ENCODE results near the gene SLC6A12.

Gene SLC6A12

DNA sequence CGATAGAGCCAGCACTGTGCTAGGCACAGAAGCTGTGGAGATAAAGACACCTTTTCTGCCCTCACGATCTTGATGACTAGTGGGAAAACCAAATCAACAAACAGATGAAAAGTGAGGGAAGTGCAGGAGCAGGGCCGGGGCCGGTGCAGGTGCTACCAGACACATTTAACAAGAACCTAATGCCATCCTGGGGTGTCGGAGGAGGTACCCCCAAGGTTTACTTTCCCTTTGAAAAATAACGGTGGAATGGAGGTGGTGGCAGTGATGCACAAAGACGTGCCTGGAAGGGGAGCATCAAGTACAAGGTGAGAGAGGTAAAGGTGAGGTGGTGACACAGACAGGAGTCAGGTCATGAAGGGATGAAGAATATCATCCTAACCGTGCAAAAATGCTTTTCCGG is 26.6 kb upstream of the SLC6A12 start:
- H3K9ac ChIP-seq (ENCODE audit: low read length) = no peak overlapping the region
- H3K4me3 ChIP-seq (ENCODE audit: low read depth, low read length, poor library complexity, severe bottlenecking) = no peak overlapping the region
- TF ChIP-seq, protein P1, sequence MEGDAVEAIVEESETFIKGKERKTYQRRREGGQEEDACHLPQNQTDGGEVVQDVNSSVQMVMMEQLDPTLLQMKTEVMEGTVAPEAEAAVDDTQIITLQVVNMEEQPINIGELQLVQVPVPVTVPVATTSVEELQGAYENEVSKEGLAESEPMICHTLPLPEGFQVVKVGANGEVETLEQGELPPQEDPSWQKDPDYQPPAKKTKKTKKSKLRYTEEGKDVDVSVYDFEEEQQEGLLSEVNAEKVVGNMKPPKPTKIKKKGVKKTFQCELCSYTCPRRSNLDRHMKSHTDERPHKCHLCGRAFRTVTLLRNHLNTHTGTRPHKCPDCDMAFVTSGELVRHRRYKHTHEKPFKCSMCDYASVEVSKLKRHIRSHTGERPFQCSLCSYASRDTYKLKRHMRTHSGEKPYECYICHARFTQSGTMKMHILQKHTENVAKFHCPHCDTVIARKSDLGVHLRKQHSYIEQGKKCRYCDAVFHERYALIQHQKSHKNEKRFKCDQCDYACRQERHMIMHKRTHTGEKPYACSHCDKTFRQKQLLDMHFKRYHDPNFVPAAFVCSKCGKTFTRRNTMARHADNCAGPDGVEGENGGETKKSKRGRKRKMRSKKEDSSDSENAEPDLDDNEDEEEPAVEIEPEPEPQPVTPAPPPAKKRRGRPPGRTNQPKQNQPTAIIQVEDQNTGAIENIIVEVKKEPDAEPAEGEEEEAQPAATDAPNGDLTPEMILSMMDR (IDR thresholded peaks at IDR 0.05; ENCODE audit: low read length) = no peak
- no peak for TF ChIP-seq EZH2 (IDR thresholded peaks at IDR 0.05; ENCODE audit: borderline replicate concordance, low read length)
- no peaks in the 10 kb centered on the region for H3K36me3 ChIP-seq (ENCODE audit: insufficient read depth, low read length)
- H3K27ac ChIP-seq (ENCODE audit: low read depth, low read length, poor library complexity, severe bottlenecking) = no peak overlapping the region
- no peaks in the 10 kb centered on the region for H3K4me1 ChIP-seq (ENCODE audit: insufficient read depth, low read length, severe bottlenecking)
- peaks cover 8% of the 10 kb centered on the region; the same call in 1 of the 2 replicates for H3K27me3 ChIP-seq (ENCODE audit: insufficient read depth, low read length)
- H3K9me3 ChIP-seq (ENCODE audit: low read length) = peaks cover 6% of the 10 kb centered on the region; the same call in 1 of the 2 replicates
- no peaks in the 10 kb centered on the region for H4K20me1 ChIP-seq (ENCODE audit: insufficient read depth, low read length)
- H3K4me2 ChIP-seq (ENCODE audit: low read length) = no peak overlapping the region
- no peaks in the 10 kb centered on the region for H3K9me2 ChIP-seq (ENCODE audit: low read depth, low read length)
- H3F3A ChIP-seq (ENCODE audit: insufficient read depth, low read length) = no peaks in the 10 kb centered on the region
- H2AFZ ChIP-seq (ENCODE audit: low read length) = no peak overlapping the region
- H3K79me2 ChIP-seq (ENCODE audit: insufficient read depth, low read length) = no peaks in the 10 kb centered on the region

DNA sequence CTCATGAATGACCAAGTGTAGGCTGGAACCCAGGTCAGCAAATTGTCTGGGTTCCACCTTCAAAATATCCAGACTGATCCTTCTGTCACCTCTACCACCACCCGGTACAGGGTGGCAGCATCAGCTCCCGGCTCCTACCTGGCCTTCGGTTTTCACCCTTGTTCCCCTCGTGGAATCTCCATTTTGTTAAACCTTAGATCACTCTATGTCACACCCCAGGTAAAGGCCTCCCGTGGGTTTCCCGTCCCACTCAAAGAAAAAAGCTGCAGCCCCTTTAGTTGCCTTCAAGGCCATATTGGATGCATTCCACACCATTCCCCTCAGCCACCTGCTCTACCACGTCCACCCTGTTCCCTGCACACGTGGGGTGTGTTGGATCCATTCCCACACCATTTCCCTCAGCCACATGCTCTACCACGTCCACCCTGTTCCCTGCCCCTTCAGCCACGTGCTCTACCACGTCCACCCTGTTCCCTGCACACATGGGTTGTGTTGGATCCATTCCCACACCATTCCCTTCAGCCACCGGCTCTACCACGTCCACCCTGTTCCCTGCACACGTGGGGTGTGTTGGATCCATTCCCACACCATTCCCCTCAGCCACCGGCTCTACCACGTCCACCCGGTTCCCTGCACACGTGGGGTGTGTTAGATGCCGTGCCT is 24.9 kb upstream of the SLC6A12 start:
- Histone ChIP-seq H3K9me2 (ENCODE audit: low read depth, low read length) (no peaks in the 10 kb centered on the region), H3K27me3 (ENCODE audit: insufficient read depth, low read length) (peaks cover 8% of the 10 kb centered on the region; the same call in 1 of the 2 replicates), H3K4me2 (ENCODE audit: low read length) (no peak overlapping the region), H3K79me2 (ENCODE audit: insufficient read depth, low read length) (no peaks in the 10 kb centered on the region), H3K9ac (ENCODE audit: low read length) (no peak overlapping the region), H3F3A (ENCODE audit: insufficient read depth, low read length) (no peaks in the 10 kb centered on the region), H3K4me1 (ENCODE audit: insufficient read depth, low read length, severe bottlenecking) (no peaks in the 10 kb centered on the region), H3K4me3 (ENCODE audit: low read depth, low read length, poor library complexity, severe bottlenecking) (no peak overlapping the region), H4K20me1 (ENCODE audit: insufficient read depth, low read length) (no peaks in the 10 kb centered on the region), H3K9me3 (ENCODE audit: low read length) (peaks cover 6% of the 10 kb centered on the region), H3K36me3 (ENCODE audit: insufficient read depth, low read length) (no peaks in the 10 kb centered on the region), H2AFZ (ENCODE audit: low read length) (no peak overlapping the region), H3K27ac (ENCODE audit: low read depth, low read length, poor library complexity, severe bottlenecking) (no peak overlapping the region)
- TF ChIP-seq EZH2 (IDR thresholded peaks at IDR 0.05; ENCODE audit: borderline replicate concordance, low read length) = no peak
- TF ChIP-seq, protein P1 (IDR thresholded peaks at IDR 0.05; ENCODE audit: low read length) = no peak

DNA sequence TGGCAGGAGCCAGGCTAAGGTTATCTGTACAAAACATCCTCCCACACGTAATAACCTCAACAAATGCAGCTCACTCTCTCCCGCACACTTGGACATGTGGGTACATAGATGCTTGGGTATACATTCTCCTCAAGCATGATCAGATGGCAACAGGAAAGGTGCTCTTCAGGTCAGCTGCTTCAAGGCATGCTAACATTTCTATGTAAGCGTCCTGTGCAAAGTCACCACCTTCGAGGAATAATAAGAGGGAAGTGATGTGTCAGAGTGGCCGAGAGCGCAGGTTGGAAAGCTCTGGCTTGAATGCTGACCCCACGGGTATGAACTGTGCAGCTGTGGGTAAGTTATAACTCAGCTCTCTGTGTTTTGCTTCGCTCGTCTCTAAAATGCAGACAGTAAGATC is 24.2 kb upstream of the SLC6A12 start:
- Histone ChIP-seq H3F3A (ENCODE audit: insufficient read depth, low read length) (no peaks in the 10 kb centered on the region), H2AFZ (ENCODE audit: low read length) (no peak overlapping the region), H3K27me3 (ENCODE audit: insufficient read depth, low read length) (peaks cover 8% of the 10 kb centered on the region; the same call in 1 of the 2 replicates), H3K4me3 (ENCODE audit: low read depth, low read length, poor library complexity, severe bottlenecking) (no peak overlapping the region), H3K9ac (ENCODE audit: low read length) (no peak overlapping the region), H4K20me1 (ENCODE audit: insufficient read depth, low read length) (no peaks in the 10 kb centered on the region), H3K4me1 (ENCODE audit: insufficient read depth, low read length, severe bottlenecking) (no peaks in the 10 kb centered on the region), H3K36me3 (ENCODE audit: insufficient read depth, low read length) (no peaks in the 10 kb centered on the region), H3K27ac (ENCODE audit: low read depth, low read length, poor library complexity, severe bottlenecking) (no peak overlapping the region), H3K9me3 (ENCODE audit: low read length) (peaks cover 6% of the 10 kb centered on the region), H3K4me2 (ENCODE audit: low read length) (no peak overlapping the region), H3K79me2 (ENCODE audit: insufficient read depth, low read length) (no peaks in the 10 kb centered on the region), H3K9me2 (ENCODE audit: low read depth, low read length) (no peaks in the 10 kb centered on the region)
- TF ChIP-seq, protein P1 (IDR thresholded peaks at IDR 0.05; ENCODE audit: low read length) = no peak
- no peak for TF ChIP-seq EZH2 (IDR thresholded peaks at IDR 0.05; ENCODE audit: borderline replicate concordance, low read length)
